ENCODE data around the gene NFIB.

DNA sequence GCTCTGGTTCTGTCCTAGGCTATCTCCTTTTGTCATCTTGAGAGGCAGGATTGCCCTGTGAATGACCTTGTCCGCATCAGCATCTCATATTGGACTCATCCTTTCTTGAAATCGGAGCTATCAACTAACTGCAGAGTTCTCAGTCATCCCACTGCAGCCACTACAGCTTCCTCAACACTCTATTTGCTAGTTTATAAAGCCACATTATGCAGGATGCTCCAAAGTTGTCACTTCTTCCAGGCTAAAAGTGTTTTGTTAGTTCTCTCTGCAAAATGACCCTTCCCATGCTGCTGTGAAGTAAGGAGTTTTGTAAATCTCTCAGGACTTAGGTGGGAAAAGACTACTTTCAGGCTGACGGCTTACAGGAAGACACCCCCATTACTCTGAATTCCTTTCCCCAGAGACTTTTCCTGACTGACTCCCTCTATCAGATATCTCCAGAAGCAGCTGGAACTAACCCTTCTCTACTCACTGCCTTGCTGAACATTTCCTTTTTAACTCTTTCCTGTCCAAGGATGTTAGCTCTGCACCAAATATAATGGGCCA lies 257.6 kb downstream of the NFIB start:
- TF ChIP-seq, protein P1, sequence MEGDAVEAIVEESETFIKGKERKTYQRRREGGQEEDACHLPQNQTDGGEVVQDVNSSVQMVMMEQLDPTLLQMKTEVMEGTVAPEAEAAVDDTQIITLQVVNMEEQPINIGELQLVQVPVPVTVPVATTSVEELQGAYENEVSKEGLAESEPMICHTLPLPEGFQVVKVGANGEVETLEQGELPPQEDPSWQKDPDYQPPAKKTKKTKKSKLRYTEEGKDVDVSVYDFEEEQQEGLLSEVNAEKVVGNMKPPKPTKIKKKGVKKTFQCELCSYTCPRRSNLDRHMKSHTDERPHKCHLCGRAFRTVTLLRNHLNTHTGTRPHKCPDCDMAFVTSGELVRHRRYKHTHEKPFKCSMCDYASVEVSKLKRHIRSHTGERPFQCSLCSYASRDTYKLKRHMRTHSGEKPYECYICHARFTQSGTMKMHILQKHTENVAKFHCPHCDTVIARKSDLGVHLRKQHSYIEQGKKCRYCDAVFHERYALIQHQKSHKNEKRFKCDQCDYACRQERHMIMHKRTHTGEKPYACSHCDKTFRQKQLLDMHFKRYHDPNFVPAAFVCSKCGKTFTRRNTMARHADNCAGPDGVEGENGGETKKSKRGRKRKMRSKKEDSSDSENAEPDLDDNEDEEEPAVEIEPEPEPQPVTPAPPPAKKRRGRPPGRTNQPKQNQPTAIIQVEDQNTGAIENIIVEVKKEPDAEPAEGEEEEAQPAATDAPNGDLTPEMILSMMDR (conservative IDR thresholded peaks at IDR 0.05; ENCODE audit: low read depth, low read length) = no peak
- TF ChIP-seq MAFK (IDR thresholded peaks at IDR 0.05; ENCODE audit: low read depth, low read length) (no peak), MXI1 (IDR thresholded peaks at IDR 0.05; ENCODE audit: borderline replicate concordance, low read depth, low read length) (no peak), FOS (IDR thresholded peaks at IDR 0.05; ENCODE audit: low read depth, low read length) (no peak), RFX5 (IDR thresholded peaks at IDR 0.05; ENCODE audit: low read depth, low read length) (no peak)
